Osteoblast (primary cell): ENCODE results near the gene ADAMTS4. TPM values are rescaled to one million over a fixed set of nuclear protein-coding genes. Genes with fewer than 3 reads are reported as not detected.

Experiments
- DNase-seq: peaks from one replicate; pipeline ENCODE4 v3.0.0; 2011; ENCODE audit warnings: low spot score, mixed read lengths; ENCODE audit not compliant: insufficient read length; ENCODE audit errors: missing footprints
- H2AFZ ChIP-seq: 2 replicates; pipeline ENCODE4 v1.6.0; 2011; ENCODE audit warnings: mild to moderate bottlenecking, low read length
- H3K27ac ChIP-seq: 2 replicates; pipeline ENCODE4 v1.5.1; 2011; ENCODE audit warnings: mild to moderate bottlenecking, low read depth, low read length, moderate library complexity
- H3K27me3 ChIP-seq: 2 replicates; pipeline ENCODE4 v1.6.0; 2012; ENCODE audit warnings: mild to moderate bottlenecking, control low read depth, inconsistent platforms, low read length, moderate library complexity; ENCODE audit not compliant: insufficient read depth
- H3K36me3 ChIP-seq: 2 replicates; pipeline ENCODE4 v1.5.1; 2011; ENCODE audit warnings: mild to moderate bottlenecking, low read length, control low read depth, moderate library complexity; ENCODE audit not compliant: insufficient read depth
- H3K4me1 ChIP-seq: 2 replicates; pipeline ENCODE4 v1.5.1; 2011; ENCODE audit warnings: mild to moderate bottlenecking, low read length, control low read depth, moderate library complexity; ENCODE audit not compliant: insufficient read depth
- H3K4me2 ChIP-seq: 2 replicates; pipeline ENCODE4 v1.6.0; 2011; ENCODE audit warnings: mild to moderate bottlenecking, low read length; ENCODE audit not compliant: insufficient read depth
- H3K4me3 ChIP-seq: fragments of 200-600 bp; sonication (generic); 3 replicates; pipeline ENCODE4 v1.5.1; 2012; ENCODE audit warnings: mild to moderate bottlenecking, low read length, inconsistent platforms; ENCODE audit not compliant: insufficient read depth
- H3K79me2 ChIP-seq: 2 replicates; pipeline ENCODE4 v1.6.0; 2012; ENCODE audit warnings: mild to moderate bottlenecking, low read length, control low read depth, inconsistent platforms; ENCODE audit not compliant: insufficient read depth
- H3K9me3 ChIP-seq: 2 replicates; pipeline ENCODE4 v1.5.1; 2011; ENCODE audit warnings: low read depth, low read length, control low read depth
- H4K20me1 ChIP-seq: 2 replicates; pipeline ENCODE4 v1.6.0; 2012; ENCODE audit warnings: mild to moderate bottlenecking, low read length, control low read depth; ENCODE audit not compliant: insufficient read depth
- total RNA-seq: library from RNA; depleted of rRNA; stranded (reverse); fragments of >200 nt; gene quantifications from 2 replicates; pipeline ENCODE4 v1.2.3, GENCODE V29; 2012
- TF ChIP-seq, protein P1 (sequence below): IDR thresholded peaks from 2 replicates; pipeline ENCODE4 v1.5.1; 2011; ENCODE audit warnings: mild to moderate bottlenecking, low read depth, low read length, moderate library complexity; ENCODE audit errors: extremely low read depth

The ADAMTS4 gene
- total RNA-seq, 1 donor, result 1.4 TPM

DNA sequence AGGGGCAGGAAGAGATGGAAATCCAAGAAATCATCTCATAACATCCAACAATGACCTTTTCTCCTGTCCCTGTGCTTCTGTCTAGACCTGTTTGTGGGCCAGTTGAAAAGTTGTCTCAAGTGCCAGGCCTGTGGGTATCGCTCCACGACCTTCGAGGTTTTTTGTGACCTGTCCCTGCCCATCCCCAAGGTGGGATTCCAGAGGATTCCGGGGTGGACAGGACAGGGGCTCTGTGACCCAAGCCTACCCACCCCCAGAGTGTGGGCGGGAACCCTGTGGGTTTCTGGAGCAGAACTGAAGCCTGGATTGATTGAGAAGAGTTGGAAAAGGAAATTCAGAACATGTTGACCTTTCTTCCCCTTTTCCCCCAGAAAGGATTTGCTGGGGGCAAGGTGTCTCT lies 35.1 kb downstream of the ADAMTS4 start:
- H3K27me3 ChIP-seq, result no peaks in the 10 kb centered on the region
- no peak overlapping the region for H3K27ac ChIP-seq
- H4K20me1 ChIP-seq, result no peaks in the 10 kb centered on the region
- peaks cover 29% of the 10 kb centered on the region for H3K79me2 ChIP-seq
- no peak overlapping the region for H3K4me2 ChIP-seq
- H3K36me3 ChIP-seq, result peaks cover 32% of the 10 kb centered on the region
- H3K4me1 ChIP-seq, result peaks cover 26% of the 10 kb centered on the region
- no peak overlapping the region for H2AFZ ChIP-seq
- DNase-seq, result no peak
- TF ChIP-seq, protein P1, sequence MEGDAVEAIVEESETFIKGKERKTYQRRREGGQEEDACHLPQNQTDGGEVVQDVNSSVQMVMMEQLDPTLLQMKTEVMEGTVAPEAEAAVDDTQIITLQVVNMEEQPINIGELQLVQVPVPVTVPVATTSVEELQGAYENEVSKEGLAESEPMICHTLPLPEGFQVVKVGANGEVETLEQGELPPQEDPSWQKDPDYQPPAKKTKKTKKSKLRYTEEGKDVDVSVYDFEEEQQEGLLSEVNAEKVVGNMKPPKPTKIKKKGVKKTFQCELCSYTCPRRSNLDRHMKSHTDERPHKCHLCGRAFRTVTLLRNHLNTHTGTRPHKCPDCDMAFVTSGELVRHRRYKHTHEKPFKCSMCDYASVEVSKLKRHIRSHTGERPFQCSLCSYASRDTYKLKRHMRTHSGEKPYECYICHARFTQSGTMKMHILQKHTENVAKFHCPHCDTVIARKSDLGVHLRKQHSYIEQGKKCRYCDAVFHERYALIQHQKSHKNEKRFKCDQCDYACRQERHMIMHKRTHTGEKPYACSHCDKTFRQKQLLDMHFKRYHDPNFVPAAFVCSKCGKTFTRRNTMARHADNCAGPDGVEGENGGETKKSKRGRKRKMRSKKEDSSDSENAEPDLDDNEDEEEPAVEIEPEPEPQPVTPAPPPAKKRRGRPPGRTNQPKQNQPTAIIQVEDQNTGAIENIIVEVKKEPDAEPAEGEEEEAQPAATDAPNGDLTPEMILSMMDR, result no peak
- no peaks in the 10 kb centered on the region for H3K9me3 ChIP-seq
- H3K4me3 ChIP-seq, result no peak overlapping the region

DNA sequence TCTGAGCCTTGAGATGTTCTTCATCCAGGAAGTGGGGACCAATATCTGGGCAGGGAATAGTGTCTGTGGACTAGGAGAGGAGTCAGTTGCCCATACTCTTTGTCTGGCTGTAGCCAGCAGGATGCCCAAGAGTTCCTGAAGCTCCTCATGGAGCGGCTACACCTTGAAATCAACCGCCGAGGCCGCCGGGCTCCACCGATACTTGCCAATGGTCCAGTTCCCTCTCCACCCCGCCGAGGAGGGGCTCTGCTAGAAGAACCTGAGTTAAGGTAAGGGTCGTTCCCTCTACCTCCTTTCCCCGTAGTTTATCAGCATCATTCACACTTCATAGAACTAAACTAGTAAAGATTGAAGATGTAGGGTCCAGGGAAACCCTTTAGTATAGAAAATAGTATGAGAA lies 36.0 kb downstream of the ADAMTS4 start:
- peak; percentile 34 for DNase-seq
- Histone ChIP-seq H3K27me3 (no peaks in the 10 kb centered on the region), H3K4me3 (no peak overlapping the region), H3K27ac (no peak overlapping the region), H3K4me2 (no peak overlapping the region), H2AFZ (no peak overlapping the region), H3K4me1 (peaks cover 30% of the 10 kb centered on the region), H3K9me3 (no peaks in the 10 kb centered on the region), H4K20me1 (no peaks in the 10 kb centered on the region), H3K79me2 (peaks cover 29% of the 10 kb centered on the region), H3K36me3 (peaks cover 41% of the 10 kb centered on the region)
- TF ChIP-seq, protein P1, result no peak

DNA sequence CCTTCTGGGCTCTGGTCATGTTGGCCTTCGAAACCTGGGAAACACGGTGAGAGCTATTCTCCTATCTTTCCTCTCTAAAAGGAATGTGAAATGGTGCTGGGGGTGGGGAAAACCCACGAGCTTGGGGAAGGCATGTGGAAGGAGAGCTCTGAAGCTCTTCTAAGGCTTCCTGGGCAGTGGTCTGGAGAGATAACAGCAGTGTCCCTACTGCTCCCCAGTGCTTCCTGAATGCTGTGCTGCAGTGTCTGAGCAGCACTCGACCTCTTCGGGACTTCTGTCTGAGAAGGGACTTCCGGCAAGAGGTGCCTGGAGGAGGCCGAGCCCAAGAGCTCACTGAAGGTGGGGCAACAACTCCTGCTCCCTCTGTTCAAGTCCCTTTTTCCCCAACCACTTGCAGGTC lies 36.8 kb downstream of the ADAMTS4 start:
- H3K79me2 ChIP-seq, result peaks cover 26% of the 10 kb centered on the region
- TF ChIP-seq, protein P1, result no peak

GRCh38 chr1:161161652-161162051 lies 37.2 kb downstream of the ADAMTS4 start:
- Histone ChIP-seq H3K27me3 (no peaks in the 10 kb centered on the region), H3K9me3 (no peaks in the 10 kb centered on the region), H4K20me1 (no peaks in the 10 kb centered on the region), H3K4me2 (no peak overlapping the region), H3K4me1 (peaks cover 23% of the 10 kb centered on the region), H3K4me3 (no peak overlapping the region), H3K79me2 (peaks cover 22% of the 10 kb centered on the region), H3K36me3 (peaks cover 48% of the 10 kb centered on the region), H3K27ac (no peak overlapping the region), H2AFZ (no peak overlapping the region)
- DNase-seq, result peak; percentile 60
- TF ChIP-seq, protein P1, result no peak

More for the DNA sequence above, 36.8 kb downstream of the ADAMTS4 start:
- Histone ChIP-seq H3K4me1 (peaks cover 26% of the 10 kb centered on the region), H3K27me3 (no peaks in the 10 kb centered on the region), H3K9me3 (no peaks in the 10 kb centered on the region), H4K20me1 (no peaks in the 10 kb centered on the region), H3K27ac (no peak overlapping the region), H3K4me2 (no peak overlapping the region), H3K36me3 (peaks cover 45% of the 10 kb centered on the region), H3K4me3 (no peak overlapping the region), H2AFZ (no peak overlapping the region)
- peak; percentile 77 for DNase-seq
